Karpas-422 (cell line): ENCODE data around the gene EMC10. TPM values are rescaled to one million over a fixed set of nuclear protein-coding genes. Genes with fewer than 3 reads are reported as not detected.
"Not testable (repeated sequence)": the region's sequence is repeated elsewhere in the genome, so short reads cannot be mapped to it uniquely, and the experiment has no call there.

Experiments
- DNase-seq: peaks from one replicate; pipeline ENCODE4 v3.0.0-alpha.2; 2015
- H2AFZ ChIP-seq: fragments of 200-600 bp; sonication (generic); 2 replicates; pipeline ENCODE4 v1.6.1; 2014; ENCODE audit warnings: antibody characterized with exemption, low read length, mixed read lengths
- H3K27ac ChIP-seq: fragments of 200-600 bp; sonication (generic); 2 replicates; pipeline ENCODE4 v1.5.1; 2014; ENCODE audit warnings: mild to moderate bottlenecking, low read length, moderate library complexity
- H3K27me3 ChIP-seq: fragments of 200-600 bp; sonication (generic); 2 replicates; pipeline ENCODE4 v1.6.1; 2014; ENCODE audit warnings: low read length, mixed read lengths
- H3K36me3 ChIP-seq: fragments of 200-600 bp; sonication (generic); 2 replicates; pipeline ENCODE4 v1.6.1; 2014; ENCODE audit warnings: low read length, mixed read lengths; ENCODE audit not compliant: insufficient read depth
- H3K4me1 ChIP-seq: fragments of 200-600 bp; sonication (generic); 2 replicates; pipeline ENCODE4 v1.6.1; 2014; ENCODE audit warnings: mild to moderate bottlenecking, low read length, mixed read lengths
- H3K4me2 ChIP-seq: fragments of 200-600 bp; sonication (generic); 2 replicates; pipeline ENCODE4 v1.6.1; 2014; ENCODE audit warnings: low read length, low read depth, mild to moderate bottlenecking; ENCODE audit not compliant: poor library complexity, severe bottlenecking
- H3K4me3 ChIP-seq: fragments of 200-600 bp; sonication (generic); 2 replicates; pipeline ENCODE4 v1.5.1; 2014; ENCODE audit warnings: mild to moderate bottlenecking, antibody characterized with exemption, low read length, mixed read lengths
- H3K79me2 ChIP-seq: fragments of 200-600 bp; sonication (generic); 2 replicates; pipeline ENCODE4 v1.6.1; 2014; ENCODE audit warnings: mild to moderate bottlenecking, low read length, mixed read lengths
- H3K9ac ChIP-seq: fragments of 200-600 bp; sonication (generic); 2 replicates; pipeline ENCODE4 v1.6.0; 2014; ENCODE audit warnings: low read length
- H3K9me2 ChIP-seq: fragments of 200-600 bp; sonication (generic), shearing (Covaris generic); replicated peaks from 2 replicates; pipeline ENCODE4 v1.6.0; 2014; ENCODE audit warnings: mild to moderate bottlenecking, low read length, moderate library complexity; ENCODE audit not compliant: insufficient read depth
- H3K9me3 ChIP-seq: fragments of 300-700, 200-600 bp; sonication (generic); 2 replicates; pipeline ENCODE4 v1.6.1; 2014; ENCODE audit warnings: low read length, mixed read lengths
- H4K20me1 ChIP-seq: fragments of 200-600 bp; sonication (generic); 2 replicates; pipeline ENCODE4 v1.6.1; 2014; ENCODE audit warnings: mild to moderate bottlenecking, antibody characterized with exemption, low read length, low read depth; ENCODE audit not compliant: insufficient read depth
- total RNA-seq: library from RNA; depleted of rRNA; stranded (reverse); fragments of >200 nt; shearing (Covaris generic); gene quantifications from 2 replicates; pipeline ENCODE4 v1.2.3, GENCODE V29; 2014; ENCODE audit warnings: low replicate concordance

Gene EMC10
- total RNA-seq, 1 experiment from 2014 or later: 63.7 TPM

DNA sequence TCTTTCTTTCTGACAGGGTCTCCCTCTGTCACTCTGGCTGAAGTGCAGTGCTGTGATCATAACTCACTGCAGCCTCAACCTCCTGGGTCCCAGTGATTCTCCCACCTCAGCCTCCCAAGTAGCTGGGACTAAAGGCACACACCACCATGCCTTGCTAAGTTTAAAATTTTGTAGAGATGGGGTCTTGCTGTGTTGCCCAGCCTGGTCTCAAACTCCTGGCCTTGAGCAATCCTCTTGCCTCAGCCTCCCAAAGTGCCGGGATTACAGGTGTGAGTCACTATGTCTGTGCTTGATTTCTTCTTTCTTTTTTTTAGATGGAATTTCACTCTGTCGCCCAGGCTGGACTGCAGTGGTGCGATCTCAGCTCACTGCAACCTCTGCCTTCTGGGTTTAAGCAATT is 51.7 kb downstream of the EMC10 start:
- H3K27me3 ChIP-seq: not testable (repeated sequence)

DNA sequence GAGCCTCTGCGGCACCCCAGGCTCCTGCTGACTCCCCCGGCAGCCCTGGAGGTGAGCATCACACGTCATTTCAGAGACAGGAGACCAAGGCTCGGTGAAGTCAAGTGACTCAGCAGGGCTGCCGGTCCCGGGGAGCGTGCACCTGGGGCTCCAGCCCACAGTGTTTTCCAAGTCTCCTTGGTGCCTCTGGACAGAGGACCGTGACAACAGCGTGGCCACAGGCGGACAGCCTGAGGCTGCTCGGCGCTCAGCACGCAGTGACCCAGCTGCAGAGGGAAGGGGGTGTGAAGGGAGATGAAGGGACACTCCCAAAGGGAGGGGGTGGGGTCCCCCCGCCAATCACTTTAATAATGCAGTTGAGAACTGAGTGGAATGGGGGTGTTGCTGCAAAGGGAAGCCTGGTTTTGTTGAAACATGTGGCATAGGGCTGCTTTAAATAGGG is 54.9 kb downstream of the EMC10 start:
- Histone ChIP-seq H3K27me3 (no peaks in the 10 kb centered on the region; the same call in 1 of the 2 replicates), H2AFZ (no peak overlapping the region), H3K9me3 (peaks cover 6% of the 10 kb centered on the region), H3K4me2 (no peak overlapping the region), H3K36me3 (no peaks in the 10 kb centered on the region), H3K79me2 (no peaks in the 10 kb centered on the region), H3K9ac (no peak overlapping the region), H3K9me2 (no peaks in the 10 kb centered on the region), H3K4me1 (no peaks in the 10 kb centered on the region), H3K4me3 (no peak overlapping the region), H4K20me1 (no peaks in the 10 kb centered on the region), H3K27ac (no peak overlapping the region)
- DNase-seq: no peak

More for the DNA sequence above, 51.7 kb downstream of the EMC10 start:
- H4K20me1 ChIP-seq, H2AFZ ChIP-seq, H3K4me1 ChIP-seq, H3K9me3 ChIP-seq, H3K79me2 ChIP-seq, H3K4me2 ChIP-seq, DNase-seq, H3K9ac ChIP-seq, H3K4me3 ChIP-seq, H3K9me2 ChIP-seq, H3K27ac ChIP-seq, H3K36me3 ChIP-seq: not testable (repeated sequence)

DNA sequence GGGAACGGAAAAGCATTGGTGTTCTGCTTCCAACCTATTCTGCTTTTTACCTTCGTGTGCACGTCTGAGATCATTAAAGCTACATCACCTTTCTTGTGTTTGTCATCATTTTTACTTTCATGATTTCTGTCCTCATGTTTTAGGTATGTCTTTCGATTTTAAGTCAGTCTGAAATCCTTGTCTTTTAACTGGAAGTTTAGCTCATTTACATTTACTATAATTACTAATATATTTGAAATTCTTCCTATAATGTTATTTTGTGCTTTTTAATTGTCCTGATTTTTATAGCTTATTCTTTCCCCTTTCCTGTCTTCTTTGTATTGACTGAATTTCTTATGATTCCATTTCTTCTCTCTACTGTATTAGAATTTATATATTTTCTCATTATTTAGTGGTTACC is 56.6 kb downstream of the EMC10 start:
- H3K9me2 ChIP-seq: no peaks in the 10 kb centered on the region
- no peak overlapping the region for H3K4me2 ChIP-seq
- H3K79me2 ChIP-seq: no peaks in the 10 kb centered on the region
- H4K20me1 ChIP-seq: no peaks in the 10 kb centered on the region
- H3K4me3 ChIP-seq: no peak overlapping the region
- H3K27me3 ChIP-seq: no peaks in the 10 kb centered on the region; the same call in 1 of the 2 replicates
- H3K27ac ChIP-seq: no peak overlapping the region
- H3K9me3 ChIP-seq: peaks cover 6% of the 10 kb centered on the region
- H3K4me1 ChIP-seq: no peaks in the 10 kb centered on the region
- H2AFZ ChIP-seq: no peak overlapping the region
- no peak overlapping the region for H3K9ac ChIP-seq
- no peaks in the 10 kb centered on the region for H3K36me3 ChIP-seq
- no peak for DNase-seq

DNA sequence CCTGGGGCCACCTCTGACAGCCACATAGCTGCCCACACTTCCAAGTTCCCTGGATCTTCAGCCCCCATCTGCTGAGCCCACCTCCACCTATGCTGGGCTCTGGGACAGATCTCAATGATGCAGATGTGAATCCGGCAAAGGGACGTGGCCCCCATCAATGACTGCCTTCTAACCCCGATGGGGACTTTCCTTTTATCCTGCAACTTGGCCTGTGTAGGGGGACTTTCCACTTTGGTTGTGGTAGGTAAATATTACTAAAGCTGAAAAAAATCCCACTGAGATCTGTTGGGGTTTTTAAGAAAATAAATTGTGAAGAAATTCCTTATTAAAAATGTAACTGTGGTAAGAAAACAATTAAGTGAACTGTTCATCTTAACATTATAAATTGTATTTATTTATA is 58.2 kb downstream of the EMC10 start:
- peaks cover 6% of the 10 kb centered on the region for H3K9me3 ChIP-seq
- H3K36me3 ChIP-seq: no peaks in the 10 kb centered on the region
- no peak overlapping the region for H3K4me3 ChIP-seq
- H3K4me2 ChIP-seq: no peak overlapping the region
- no peak overlapping the region for H3K27ac ChIP-seq
- no peaks in the 10 kb centered on the region for H3K9me2 ChIP-seq
- no peaks in the 10 kb centered on the region; the same call in 1 of the 2 replicates for H3K27me3 ChIP-seq
- H3K4me1 ChIP-seq: no peaks in the 10 kb centered on the region
- no peak for DNase-seq
- H3K9ac ChIP-seq: no peak overlapping the region
- no peaks in the 10 kb centered on the region for H3K79me2 ChIP-seq
- no peaks in the 10 kb centered on the region for H4K20me1 ChIP-seq
- no peak overlapping the region for H2AFZ ChIP-seq

DNA sequence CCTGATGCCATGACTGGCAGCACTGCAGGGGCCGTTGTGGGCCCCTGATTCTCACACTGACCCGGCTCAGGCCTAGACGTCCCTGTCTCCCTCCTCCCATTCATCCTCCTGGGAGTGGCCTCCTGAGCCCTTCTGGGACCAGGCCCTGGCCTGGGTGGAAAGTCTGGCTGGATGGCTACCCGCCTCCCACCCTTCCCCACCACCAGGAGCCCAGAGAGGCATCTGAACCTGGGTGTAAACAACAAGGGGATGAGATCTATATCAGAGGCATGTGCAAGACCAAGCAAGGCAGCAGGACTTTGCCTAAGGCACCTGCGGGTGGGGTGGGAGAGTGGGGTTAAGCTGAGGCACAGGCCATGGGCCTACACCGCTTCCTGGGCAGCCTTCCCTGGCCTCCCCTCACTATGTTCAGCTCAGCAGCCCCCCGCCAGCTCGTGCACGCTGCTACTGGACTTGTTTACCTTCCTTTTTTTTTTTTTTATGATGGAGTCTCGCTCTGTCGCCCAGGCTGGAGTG is 59.4 kb downstream of the EMC10 start:
- Histone ChIP-seq H3K9me3 (peaks cover 6% of the 10 kb centered on the region), H3K4me2 (no peak overlapping the region), H3K27ac (no peak overlapping the region), H3K9ac (no peak overlapping the region), H3K27me3 (no peaks in the 10 kb centered on the region; the same call in 1 of the 2 replicates), H3K4me3 (no peak overlapping the region), H3K36me3 (no peaks in the 10 kb centered on the region), H3K9me2 (no peaks in the 10 kb centered on the region), H3K4me1 (no peaks in the 10 kb centered on the region), H3K79me2 (no peaks in the 10 kb centered on the region), H2AFZ (no peak overlapping the region), H4K20me1 (no peaks in the 10 kb centered on the region)
- no peak for DNase-seq

DNA sequence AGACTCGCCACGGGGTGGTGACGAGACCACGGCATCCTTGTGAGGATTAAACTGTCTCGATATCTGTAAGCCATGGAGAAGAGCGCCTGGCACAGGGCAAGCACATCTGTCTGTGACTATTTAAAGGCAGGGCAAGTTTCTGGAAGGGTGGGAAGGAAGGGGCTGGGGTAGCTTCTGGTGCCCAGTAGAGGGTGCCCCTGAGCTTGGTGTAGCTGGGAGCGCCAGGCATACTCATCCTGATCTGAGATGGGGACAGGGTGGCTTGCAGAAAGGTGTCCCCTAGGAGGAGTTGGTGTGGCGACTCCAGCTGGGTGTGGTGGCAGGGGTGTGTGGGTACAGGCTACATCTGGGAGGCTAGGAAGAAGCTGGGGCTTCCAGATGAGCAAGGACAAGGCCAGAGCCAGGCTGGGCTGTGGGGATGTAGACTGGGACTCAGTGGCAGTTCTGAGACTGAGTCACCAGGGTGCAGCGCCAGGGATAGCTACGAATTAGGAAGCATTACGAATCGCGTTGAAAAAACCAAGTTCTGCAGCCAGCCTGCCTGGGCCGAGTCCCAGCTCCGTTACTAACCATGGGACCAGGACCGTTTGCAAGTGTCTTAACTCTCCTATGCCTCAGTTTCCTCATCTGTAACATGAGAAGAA is 60.5 kb downstream of the EMC10 start:
- Histone ChIP-seq H3K27ac (no peak overlapping the region), H3K36me3 (no peaks in the 10 kb centered on the region), H4K20me1 (no peaks in the 10 kb centered on the region), H3K27me3 (no peaks in the 10 kb centered on the region; the same call in 1 of the 2 replicates), H2AFZ (no peak overlapping the region), H3K9ac (no peak overlapping the region), H3K4me2 (no peak overlapping the region), H3K4me1 (no peaks in the 10 kb centered on the region), H3K4me3 (no peak overlapping the region), H3K9me2 (no peaks in the 10 kb centered on the region), H3K79me2 (no peaks in the 10 kb centered on the region), H3K9me3 (peaks cover 6% of the 10 kb centered on the region)
- DNase-seq: peak; percentile 65

GRCh38 chr19:50537306-50537685 is 61.0 kb downstream of the EMC10 start:
- no peaks in the 10 kb centered on the region for H3K4me1 ChIP-seq
- no peak overlapping the region for H3K9ac ChIP-seq
- H3K4me3 ChIP-seq: no peak overlapping the region
- DNase-seq: no peak
- no peaks in the 10 kb centered on the region for H4K20me1 ChIP-seq
- no peak overlapping the region for H2AFZ ChIP-seq
- no peak overlapping the region for H3K4me2 ChIP-seq
- peaks cover 6% of the 10 kb centered on the region for H3K9me3 ChIP-seq
- H3K27ac ChIP-seq: no peak overlapping the region
- no peaks in the 10 kb centered on the region for H3K9me2 ChIP-seq
- H3K36me3 ChIP-seq: no peaks in the 10 kb centered on the region
- H3K27me3 ChIP-seq: no peaks in the 10 kb centered on the region; the same call in 1 of the 2 replicates
- no peaks in the 10 kb centered on the region for H3K79me2 ChIP-seq

DNA sequence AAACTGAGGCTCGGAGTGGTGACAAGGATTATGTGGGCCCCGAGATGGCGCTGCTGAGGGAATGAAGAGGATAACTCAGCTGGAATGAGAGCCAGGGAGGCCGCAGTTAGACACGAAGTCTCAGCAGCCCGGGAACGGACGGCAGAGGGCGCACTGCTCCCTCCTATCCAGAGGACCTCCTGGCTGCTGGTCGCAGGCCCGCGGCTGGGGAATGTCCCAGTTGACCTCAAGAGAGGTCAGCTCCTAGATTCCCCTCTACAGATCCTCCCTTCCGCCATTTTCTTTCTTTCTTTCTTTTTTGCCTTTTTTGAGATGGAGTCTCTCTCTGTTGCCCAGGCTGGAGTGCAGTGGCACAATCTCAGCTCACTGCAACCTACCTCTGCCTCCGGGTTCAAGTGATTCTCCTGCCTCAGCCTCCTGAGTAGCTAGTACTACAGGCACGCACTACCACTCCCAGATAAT is 61.5 kb downstream of the EMC10 start:
- H3K9me3 ChIP-seq: peaks cover 4% of the 10 kb centered on the region
- DNase-seq: peak; percentile 91
- no peaks in the 10 kb centered on the region; the same call in 1 of the 2 replicates for H3K27me3 ChIP-seq
- no peaks in the 10 kb centered on the region for H3K9me2 ChIP-seq
- H3K27ac ChIP-seq: no peak overlapping the region
- H3K36me3 ChIP-seq: no peaks in the 10 kb centered on the region
- no peak overlapping the region for H3K4me3 ChIP-seq
- no peaks in the 10 kb centered on the region for H3K79me2 ChIP-seq
- H2AFZ ChIP-seq: no peak overlapping the region
- H4K20me1 ChIP-seq: no peaks in the 10 kb centered on the region
- no peak overlapping the region for H3K9ac ChIP-seq
- no peaks in the 10 kb centered on the region for H3K4me1 ChIP-seq
- no peak overlapping the region for H3K4me2 ChIP-seq
